ENCODE data around the gene NFAT5.

NFAT5 gene

DNA sequence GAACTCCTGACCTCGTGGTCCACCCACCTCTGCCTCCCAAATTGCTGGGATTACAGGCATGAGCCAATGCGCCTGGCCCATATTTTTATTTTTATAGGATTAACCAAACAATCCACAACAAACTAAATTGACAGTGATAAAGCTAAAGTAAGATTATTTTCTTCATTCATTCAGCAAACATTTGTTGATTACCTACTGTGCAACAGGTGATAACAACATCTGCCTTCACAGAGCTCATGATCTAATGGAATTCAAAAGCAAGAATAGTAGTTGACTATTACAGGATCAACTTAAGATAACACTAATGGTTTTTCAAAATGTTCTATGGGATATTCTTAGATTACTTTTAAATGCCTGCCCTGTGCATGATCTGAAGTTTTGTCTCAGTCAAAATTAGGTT lies 122.8 kb downstream of the NFAT5 start:
- H3K9me3 ChIP-seq (ENCODE audit: insufficient read depth, low read length, severe bottlenecking) = no peaks in the 10 kb centered on the region
- no peaks in the 10 kb centered on the region for H3K4me1 ChIP-seq (ENCODE audit: insufficient read depth, low read length)
- no peaks in the 10 kb centered on the region for H4K20me1 ChIP-seq (ENCODE audit: insufficient read depth, low read length)
- TF ChIP-seq EZH2 (IDR thresholded peaks at IDR 0.05; ENCODE audit: borderline replicate concordance, low read depth, low read length, severe bottlenecking) (no peak), CTCF (IDR thresholded peaks at IDR 0.05; ENCODE audit: borderline replicate concordance, extremely low read depth, low read length, poor library complexity, severe bottlenecking) (no peak)
- DNase-seq (no peak), ATAC-seq (ENCODE audit: insufficient read depth, low read depth) (no peak)
- no peaks in the 10 kb centered on the region for H3K79me2 ChIP-seq (ENCODE audit: insufficient read depth, low read length)
- H3K4me2 ChIP-seq (ENCODE audit: insufficient read depth, low read length) = no peak overlapping the region
- no peak overlapping the region for H3K4me3 ChIP-seq (ENCODE audit: low read depth in 1 of 2, low read length in 2 of 2)
- peaks cover 41% of the 10 kb centered on the region for H3K36me3 ChIP-seq (ENCODE audit: insufficient read depth, low read length)
- H3K27ac ChIP-seq (ENCODE audit: low read length) = no peak overlapping the region
- no peak overlapping the region for H3K9ac ChIP-seq (ENCODE audit: low read depth, low read length)
- H2AFZ ChIP-seq (ENCODE audit: low read depth, low read length) = no peak overlapping the region
- H3K27me3 ChIP-seq (ENCODE audit: insufficient read depth, low read length, poor library complexity) = no peaks in the 10 kb centered on the region

DNA sequence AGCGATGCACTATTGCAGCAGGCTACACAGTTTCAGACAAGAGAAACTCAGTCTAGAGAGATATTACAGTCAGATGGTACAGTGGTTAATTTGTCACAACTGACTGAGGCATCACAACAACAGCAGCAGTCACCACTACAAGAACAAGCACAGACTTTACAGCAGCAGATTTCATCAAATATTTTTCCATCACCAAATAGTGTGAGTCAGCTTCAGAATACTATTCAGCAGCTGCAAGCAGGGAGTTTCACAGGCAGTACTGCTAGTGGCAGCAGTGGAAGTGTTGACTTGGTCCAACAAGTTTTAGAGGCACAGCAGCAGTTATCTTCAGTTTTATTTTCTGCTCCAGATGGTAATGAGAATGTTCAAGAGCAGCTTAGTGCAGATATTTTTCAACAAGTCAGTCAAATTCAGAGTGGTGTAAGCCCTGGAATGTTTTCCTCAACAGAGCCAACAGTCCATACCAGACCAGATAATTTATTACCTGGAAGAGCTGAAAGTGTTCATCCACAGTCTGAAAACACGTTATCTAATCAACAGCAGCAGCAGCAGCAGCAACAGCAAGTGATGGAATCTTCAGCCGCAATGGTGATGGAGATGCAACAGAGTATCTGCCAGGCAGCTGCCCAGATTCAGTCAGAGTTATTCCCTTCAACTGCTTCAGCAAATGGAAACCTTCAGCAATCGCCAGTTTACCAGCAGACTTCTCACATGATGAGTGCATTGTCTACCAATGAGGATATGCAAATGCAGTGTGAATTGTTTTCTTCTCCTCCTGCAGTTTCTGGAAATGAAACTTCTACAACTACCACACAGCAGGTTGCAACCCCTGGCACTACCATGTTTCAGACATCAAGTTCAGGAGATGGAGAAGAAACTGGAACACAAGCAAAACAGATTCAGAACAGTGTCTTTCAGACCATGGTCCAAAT lies 126.5 kb downstream of the NFAT5 start:
- Histone ChIP-seq H3K4me1 (ENCODE audit: insufficient read depth, low read length) (no peaks in the 10 kb centered on the region), H3K27ac (ENCODE audit: low read length) (no peak overlapping the region), H4K20me1 (ENCODE audit: insufficient read depth, low read length) (no peaks in the 10 kb centered on the region), H3K4me2 (ENCODE audit: insufficient read depth, low read length) (no peak overlapping the region), H3K4me3 (ENCODE audit: low read depth in 1 of 2, low read length in 2 of 2) (no peak overlapping the region), H2AFZ (ENCODE audit: low read depth, low read length) (no peak overlapping the region), H3K9ac (ENCODE audit: low read depth, low read length) (no peak overlapping the region), H3K79me2 (ENCODE audit: insufficient read depth, low read length) (no peaks in the 10 kb centered on the region), H3K36me3 (ENCODE audit: insufficient read depth, low read length) (peaks cover 54% of the 10 kb centered on the region), H3K9me3 (ENCODE audit: insufficient read depth, low read length, severe bottlenecking) (no peaks in the 10 kb centered on the region), H3K27me3 (ENCODE audit: insufficient read depth, low read length, poor library complexity) (no peaks in the 10 kb centered on the region)
- no peak for DNase-seq
- TF ChIP-seq EZH2 (IDR thresholded peaks at IDR 0.05; ENCODE audit: borderline replicate concordance, low read depth, low read length, severe bottlenecking) (no peak), CTCF (IDR thresholded peaks at IDR 0.05; ENCODE audit: borderline replicate concordance, extremely low read depth, low read length, poor library complexity, severe bottlenecking) (no peak)
- no peak for ATAC-seq (ENCODE audit: insufficient read depth, low read depth)

DNA sequence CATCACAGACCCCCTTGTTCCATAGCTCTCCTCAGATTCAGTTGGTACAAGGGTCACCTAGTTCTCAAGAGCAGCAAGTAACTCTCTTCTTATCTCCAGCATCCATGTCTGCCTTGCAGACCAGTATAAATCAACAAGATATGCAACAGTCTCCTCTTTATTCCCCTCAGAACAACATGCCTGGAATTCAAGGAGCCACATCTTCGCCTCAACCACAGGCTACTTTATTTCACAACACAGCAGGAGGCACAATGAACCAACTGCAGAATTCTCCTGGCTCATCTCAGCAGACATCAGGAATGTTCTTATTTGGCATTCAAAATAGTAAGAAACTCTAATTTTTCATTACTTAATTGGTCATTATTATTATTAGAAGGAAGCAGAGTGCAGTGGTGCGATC lies 128.2 kb downstream of the NFAT5 start:
- Histone ChIP-seq H3K9ac (ENCODE audit: low read depth, low read length) (no peak overlapping the region), H3K36me3 (ENCODE audit: insufficient read depth, low read length) (peaks cover 59% of the 10 kb centered on the region), H3K4me1 (ENCODE audit: insufficient read depth, low read length) (no peaks in the 10 kb centered on the region), H3K4me2 (ENCODE audit: insufficient read depth, low read length) (no peak overlapping the region), H3K79me2 (ENCODE audit: insufficient read depth, low read length) (no peaks in the 10 kb centered on the region), H3K27ac (ENCODE audit: low read length) (no peak overlapping the region), H3K4me3 (ENCODE audit: low read depth in 1 of 2, low read length in 2 of 2) (no peak overlapping the region), H3K9me3 (ENCODE audit: insufficient read depth, low read length, severe bottlenecking) (no peaks in the 10 kb centered on the region), H2AFZ (ENCODE audit: low read depth, low read length) (no peak overlapping the region), H3K27me3 (ENCODE audit: insufficient read depth, low read length, poor library complexity) (no peaks in the 10 kb centered on the region), H4K20me1 (ENCODE audit: insufficient read depth, low read length) (no peaks in the 10 kb centered on the region)
- no peak for DNase-seq
- no peak for ATAC-seq (ENCODE audit: insufficient read depth, low read depth)
- TF ChIP-seq CTCF (IDR thresholded peaks at IDR 0.05; ENCODE audit: borderline replicate concordance, extremely low read depth, low read length, poor library complexity, severe bottlenecking) = no peak
- no peak for TF ChIP-seq EZH2 (IDR thresholded peaks at IDR 0.05; ENCODE audit: borderline replicate concordance, low read depth, low read length, severe bottlenecking)

Measured in DND-41 (cell line).